Activated CD8-positive, alpha-beta memory T cell treated with anti-CD3 and anti-CD28 coated beads, Interleukin-2, amount 50 U/mL, for 1 hour (primary cell): ENCODE measurements around the gene PDZD8.
"Not testable (repeated sequence)": the region's sequence is repeated elsewhere in the genome, so short reads cannot be mapped to it uniquely, and the experiment has no call there.

Experiments used
- DNase-seq: peaks from one replicate; pipeline ENCODE4 v3.0.0-alpha.2; 2020; ENCODE audit errors: extremely low read depth

Gene PDZD8

GRCh38 chr10:117294039-117294645 lies 81.1 kb downstream of the PDZD8 start:
- DNase-seq, result no peak

GRCh38 chr10:117290872-117291271 lies 84.4 kb downstream of the PDZD8 start:
- DNase-seq, result not testable (repeated sequence)

- no peak for DNase-seq
Observed at GRCh38 chr10:117284716-117285494, 90.3 kb downstream of the PDZD8 start.

- DNase-seq, result no peak
Observed at GRCh38 chr10:117277675-117278074, 97.6 kb downstream of the PDZD8 start.

- DNase-seq, result no peak
Observed at GRCh38 chr10:117275121-117275520, 100.1 kb downstream of the PDZD8 start.

- no peak for DNase-seq
Observed at GRCh38 chr10:117274509-117274908, 100.7 kb downstream of the PDZD8 start.

- no peak for DNase-seq
Observed at GRCh38 chr10:117273980-117274379, 101.3 kb downstream of the PDZD8 start.

GRCh38 chr10:117272195-117273076 lies 102.8 kb downstream of the PDZD8 start:
- DNase-seq, result no peak

GRCh38 chr10:117271427-117271826 lies 103.8 kb downstream of the PDZD8 start:
- DNase-seq, result no peak

- DNase-seq, result no peak
Observed at GRCh38 chr10:117268907-117269306, 106.3 kb downstream of the PDZD8 start.

GRCh38 chr10:117268258-117268657 lies 107.0 kb downstream of the PDZD8 start:
- no peak for DNase-seq

GRCh38 chr10:117266812-117267211 lies 108.4 kb downstream of the PDZD8 start:
- DNase-seq, result no peak

GRCh38 chr10:117266400-117266799 lies 108.8 kb downstream of the PDZD8 start:
- DNase-seq, result no peak

- DNase-seq, result no peak
Observed at GRCh38 chr10:117264782-117265181, 110.5 kb downstream of the PDZD8 start.

- no peak for DNase-seq
Observed at GRCh38 chr10:117262903-117263293, 112.3 kb downstream of the PDZD8 start.

- no peak for DNase-seq
Observed at GRCh38 chr10:117262291-117262902, 112.8 kb downstream of the PDZD8 start.

- DNase-seq, result no peak
Observed at GRCh38 chr10:117261501-117261900, 113.7 kb downstream of the PDZD8 start.

- DNase-seq, result no peak
Observed at GRCh38 chr10:117260084-117260483, 115.2 kb downstream of the PDZD8 start.

GRCh38 chr10:117259279-117259678 lies 116.0 kb downstream of the PDZD8 start:
- no peak for DNase-seq

GRCh38 chr10:117257721-117258120 lies 117.5 kb downstream of the PDZD8 start:
- no peak for DNase-seq

- DNase-seq, result no peak
Observed at GRCh38 chr10:117256910-117257309, 118.3 kb downstream of the PDZD8 start.

- DNase-seq, result no peak
Observed at GRCh38 chr10:117255835-117256460, 119.3 kb downstream of the PDZD8 start.
